ENCODE data around the gene C11orf52.
A peak's percentile ranks its signal among the peaks of the same experiment; 100 is the strongest.

The C11orf52 gene

GRCh38 chr11:111935317-111936039 is 16.8 kb downstream of the C11orf52 start:
- Histone ChIP-seq H4K20me1 (ENCODE audit: insufficient read depth, low read length) (no peaks in the 10 kb centered on the region), H3K9ac (ENCODE audit: low read length) (peak overlapping the region; percentile 52; the same call in 1 of the 2 replicates), H3K4me1 (ENCODE audit: low read length) (peaks cover 28% of the 10 kb centered on the region), H3K4me3 (ENCODE audit: low read length) (peak overlapping the region; percentile 84), H3F3A (ENCODE audit: insufficient read depth, low read length) (peaks cover 28% of the 10 kb centered on the region), H3K9me2 (replicated peaks; ENCODE audit: insufficient read depth, low read length) (no peaks in the 10 kb centered on the region), H3K9me3 (replicated peaks; ENCODE audit: insufficient read depth, low read length) (no peaks in the 10 kb centered on the region), H3K36me3 (replicated peaks; ENCODE audit: insufficient read depth, low read length) (no peaks in the 10 kb centered on the region), H3K27ac (ENCODE audit: low read length) (peak overlapping the region; percentile 53; the same call in 1 of the 2 replicates), H3K4me2 (ENCODE audit: low read depth, low read length) (peak overlapping the region; percentile 83), H3K79me2 (ENCODE audit: low read length) (0 out of 2 replicates have a peak, but pooled peaks cover 4% of the 10 kb centered on the region), H2AFZ (ENCODE audit: low read length) (peak overlapping the region; percentile 92), H3K27me3 (replicated peaks; ENCODE audit: insufficient read depth, low read length) (no peaks in the 10 kb centered on the region)
- TF ChIP-seq EZH2phosphoT487 (IDR thresholded peaks at IDR 0.05; ENCODE audit: low read length) (no peak), EZH2 (optimal IDR thresholded peaks at IDR 0.05; ENCODE audit: low read depth, low read length) (no peak), CTCF (IDR thresholded peaks at IDR 0.05; ENCODE audit: low read length) (no peak)
- DNase-seq = peak; percentile 48

- H3K27ac ChIP-seq (ENCODE audit: low read length) = peak overlapping the region; percentile 53; the same call in 1 of the 2 replicates
- DNase-seq = peak; percentile 39
- no peaks in the 10 kb centered on the region for H3K9me3 ChIP-seq (replicated peaks; ENCODE audit: insufficient read depth, low read length)
- peak overlapping the region; percentile 84 for H3K4me3 ChIP-seq (ENCODE audit: low read length)
- peak overlapping the region; percentile 92 for H2AFZ ChIP-seq (ENCODE audit: low read length)
- no peaks in the 10 kb centered on the region for H4K20me1 ChIP-seq (ENCODE audit: insufficient read depth, low read length)
- no peaks in the 10 kb centered on the region for H3K36me3 ChIP-seq (replicated peaks; ENCODE audit: insufficient read depth, low read length)
- peaks cover 28% of the 10 kb centered on the region for H3F3A ChIP-seq (ENCODE audit: insufficient read depth, low read length)
- H3K9me2 ChIP-seq (replicated peaks; ENCODE audit: insufficient read depth, low read length) = no peaks in the 10 kb centered on the region
- no peaks in the 10 kb centered on the region for H3K27me3 ChIP-seq (replicated peaks; ENCODE audit: insufficient read depth, low read length)
- peaks cover 28% of the 10 kb centered on the region for H3K4me1 ChIP-seq (ENCODE audit: low read length)
- H3K9ac ChIP-seq (ENCODE audit: low read length) = peak overlapping the region; percentile 52; the same call in 1 of the 2 replicates
- no peak for TF ChIP-seq CTCF (IDR thresholded peaks at IDR 0.05; ENCODE audit: low read length)
- no peak for TF ChIP-seq EZH2 (optimal IDR thresholded peaks at IDR 0.05; ENCODE audit: low read depth, low read length)
- no peak for TF ChIP-seq EZH2phosphoT487 (IDR thresholded peaks at IDR 0.05; ENCODE audit: low read length)
- H3K79me2 ChIP-seq (ENCODE audit: low read length) = 0 out of 2 replicates have a peak, but pooled peaks cover 4% of the 10 kb centered on the region
- H3K4me2 ChIP-seq (ENCODE audit: low read depth, low read length) = peak overlapping the region; percentile 83
These were observed 17.4 kb downstream of the C11orf52 start for GRCh38 chr11:111936040-111936540.

- Histone ChIP-seq H3K4me2 (ENCODE audit: low read depth, low read length) (peak overlapping the region; percentile 83), H3K27me3 (replicated peaks; ENCODE audit: insufficient read depth, low read length) (no peaks in the 10 kb centered on the region), H3K79me2 (ENCODE audit: low read length) (0 out of 2 replicates have a peak, but pooled peaks cover 4% of the 10 kb centered on the region), H3F3A (ENCODE audit: insufficient read depth, low read length) (peaks cover 28% of the 10 kb centered on the region), H3K27ac (ENCODE audit: low read length) (no peak overlapping the region), H3K9ac (ENCODE audit: low read length) (peak overlapping the region; percentile 52; the same call in 1 of the 2 replicates), H4K20me1 (ENCODE audit: insufficient read depth, low read length) (no peaks in the 10 kb centered on the region), H3K9me2 (replicated peaks; ENCODE audit: insufficient read depth, low read length) (no peaks in the 10 kb centered on the region), H3K36me3 (replicated peaks; ENCODE audit: insufficient read depth, low read length) (no peaks in the 10 kb centered on the region), H3K9me3 (replicated peaks; ENCODE audit: insufficient read depth, low read length) (no peaks in the 10 kb centered on the region), H3K4me1 (ENCODE audit: low read length) (peaks cover 28% of the 10 kb centered on the region), H2AFZ (ENCODE audit: low read length) (peak overlapping the region; percentile 92), H3K4me3 (ENCODE audit: low read length) (peak overlapping the region; percentile 84)
- TF ChIP-seq EZH2 (optimal IDR thresholded peaks at IDR 0.05; ENCODE audit: low read depth, low read length) (no peak), CTCF (IDR thresholded peaks at IDR 0.05; ENCODE audit: low read length) (no peak), EZH2phosphoT487 (IDR thresholded peaks at IDR 0.05; ENCODE audit: low read length) (no peak)
- DNase-seq = no peak
These were observed 18.7 kb downstream of the C11orf52 start for GRCh38 chr11:111937461-111937769.

Measured in MM.1S (cell line).